CD1c-positive myeloid dendritic cell (primary cell): ENCODE measurements around the gene STMND1.

Experiments
- DNase-seq: peaks from one replicate; pipeline ENCODE4 v3.0.0-alpha.2; 2016; ENCODE audit errors: extremely low spot score

STMND1 gene

DNA sequence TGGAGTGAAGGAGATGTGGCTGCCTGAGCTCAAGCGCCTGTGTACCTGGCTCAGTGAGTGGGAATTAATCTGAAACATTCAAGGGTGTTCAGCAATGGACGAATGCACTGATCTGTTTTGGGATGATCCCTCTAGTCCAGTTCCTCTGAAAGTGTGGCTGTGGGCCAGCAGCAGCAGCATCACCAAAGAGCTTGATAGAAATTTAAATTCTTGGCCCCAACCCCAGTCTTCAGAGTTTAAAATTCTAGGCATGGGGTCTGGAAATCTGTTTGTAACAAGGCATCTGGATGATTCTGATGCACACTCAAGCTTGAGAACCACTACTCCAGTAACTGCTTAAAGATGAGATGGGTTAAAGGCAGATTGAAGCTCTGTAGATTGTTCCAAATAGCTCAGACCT is 59.2 kb downstream of the STMND1 start:
- no peak for DNase-seq

DNA sequence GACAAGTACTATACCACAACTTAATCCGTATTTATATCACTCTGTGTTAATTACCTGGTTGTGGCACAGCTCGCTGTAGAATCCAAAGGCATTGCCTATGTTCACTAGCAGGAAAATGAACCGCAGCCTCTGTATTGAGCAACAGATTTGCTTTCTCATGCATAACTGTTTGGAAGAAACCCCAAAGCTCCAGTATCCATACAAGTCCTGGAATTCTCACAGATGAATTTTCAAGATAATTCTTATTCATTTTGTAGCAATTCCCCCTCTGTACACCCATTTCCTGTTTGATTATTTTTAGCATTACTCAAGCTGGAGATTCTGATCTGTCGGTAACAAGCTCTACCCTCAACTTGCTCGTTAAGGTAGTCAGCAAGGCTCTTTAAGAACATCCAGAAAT is 63.5 kb downstream of the STMND1 start:
- no peak for DNase-seq

DNA sequence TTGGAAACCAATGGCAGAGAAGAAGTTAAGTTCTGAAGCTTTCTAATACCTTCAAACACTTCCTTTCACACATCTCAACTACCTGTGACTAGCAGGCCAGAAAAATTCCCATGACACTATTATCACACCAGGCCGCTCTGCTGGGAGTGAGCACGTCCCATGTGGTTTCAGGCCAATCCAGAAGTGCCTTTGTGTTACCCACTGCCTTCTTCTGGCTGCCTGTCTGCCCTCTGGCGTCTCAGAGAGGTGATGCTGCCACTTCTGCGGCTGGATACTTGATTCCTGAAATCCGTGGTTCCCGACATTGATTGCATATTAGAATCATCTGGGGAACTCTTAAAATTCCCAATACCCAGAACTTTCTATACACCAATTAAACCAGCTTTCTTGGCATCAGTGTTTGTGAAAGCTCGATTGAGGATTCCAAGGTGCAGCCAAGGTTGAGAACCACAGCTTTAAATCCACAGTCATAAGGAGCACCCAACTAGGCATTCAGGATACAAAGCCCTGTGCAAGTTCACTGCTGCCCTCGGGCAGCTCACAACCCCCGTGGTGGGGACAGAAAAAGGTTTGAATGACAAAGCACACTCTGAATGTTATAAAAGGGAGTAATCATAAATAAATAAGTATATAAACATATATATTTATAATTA is 65.6 kb downstream of the STMND1 start:
- DNase-seq, result no peak

DNA sequence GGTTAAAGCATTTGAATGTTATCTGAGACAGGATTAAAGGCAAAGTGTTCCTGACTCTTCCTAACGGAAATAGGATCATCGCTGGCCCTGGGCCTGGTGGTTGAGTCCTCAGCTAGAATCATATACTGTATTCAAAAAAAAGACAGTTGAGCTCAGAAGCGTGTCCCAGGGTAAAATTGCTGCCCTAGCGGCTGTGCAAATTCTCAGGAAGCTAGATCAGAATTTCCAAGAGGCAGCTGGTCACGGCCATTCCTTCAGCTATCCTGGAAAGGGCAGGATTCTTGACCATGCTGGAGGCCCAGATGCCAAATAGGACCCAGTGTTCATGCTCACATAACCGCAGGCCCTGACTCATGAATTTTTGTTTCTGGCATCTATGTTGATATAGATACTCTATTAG is 67.4 kb downstream of the STMND1 start:
- no peak for DNase-seq

DNA sequence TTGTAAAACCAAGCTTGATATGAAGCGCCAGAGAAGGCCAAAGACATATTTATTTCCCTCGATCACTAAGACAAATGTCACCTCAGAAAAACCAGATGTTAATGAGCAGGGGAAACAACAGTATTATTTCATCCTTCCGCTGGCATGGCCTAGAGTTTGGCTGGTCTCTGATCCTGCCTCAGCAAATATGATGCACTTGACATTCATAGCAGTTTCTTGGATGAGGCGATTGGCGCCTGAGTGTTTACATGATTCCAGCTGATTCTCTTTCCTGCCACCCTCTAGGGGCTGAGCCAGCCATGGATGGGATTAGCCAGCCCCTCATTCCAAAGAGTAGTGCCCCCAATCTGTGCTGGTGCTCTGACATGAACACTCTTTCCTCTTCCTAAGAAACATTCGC is 67.9 kb downstream of the STMND1 start:
- no peak for DNase-seq

DNA sequence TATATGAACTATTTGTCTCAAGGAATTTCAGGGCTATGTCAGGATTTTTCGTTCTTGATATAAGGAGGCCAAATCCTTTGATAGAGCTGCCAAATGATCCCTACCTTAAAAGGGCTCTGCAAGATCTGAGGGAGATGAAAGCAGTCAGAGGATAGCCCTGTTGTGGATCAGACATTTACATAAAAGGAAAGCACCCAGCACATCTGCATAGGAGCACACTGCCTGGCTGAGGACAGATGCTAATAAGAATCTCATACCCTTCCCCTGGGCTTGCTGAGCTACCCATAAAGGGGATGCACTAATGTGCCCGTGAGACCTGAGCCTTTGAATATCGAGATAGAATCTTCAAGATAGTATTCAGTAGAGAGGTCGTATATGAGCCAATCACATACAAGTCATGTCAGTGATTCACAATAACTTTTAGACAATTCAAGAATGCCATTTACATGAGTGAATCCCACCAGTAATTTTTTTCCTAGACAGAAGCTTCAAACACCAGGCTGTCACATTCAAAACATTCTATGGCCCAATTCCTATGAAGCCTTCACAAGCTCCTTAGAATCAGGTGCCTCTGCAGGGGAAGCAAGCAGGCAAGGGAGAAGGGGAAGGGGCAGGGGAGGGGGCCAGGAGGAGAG is 71.1 kb downstream of the STMND1 start:
- no peak for DNase-seq

DNA sequence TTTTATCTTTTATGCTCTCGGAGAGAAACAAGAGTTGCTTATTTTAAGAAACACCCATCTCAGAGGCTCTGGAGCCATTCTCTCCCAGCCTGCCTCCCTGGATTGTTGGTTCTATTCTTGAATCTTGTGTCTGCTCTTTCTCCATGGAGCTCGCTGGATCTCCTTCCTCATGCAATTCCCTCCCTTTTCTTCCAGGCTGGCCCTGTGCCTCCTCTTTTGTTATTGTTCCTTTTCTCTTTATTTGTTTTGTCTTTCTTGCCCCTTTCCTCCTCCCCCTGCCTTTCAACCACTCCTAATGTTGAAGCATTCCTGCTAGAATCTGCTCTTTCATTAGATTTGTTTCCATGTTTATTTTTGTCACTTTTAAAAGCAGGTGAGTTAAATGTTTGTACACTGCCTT is 76.5 kb downstream of the STMND1 start:
- no peak for DNase-seq

DNA sequence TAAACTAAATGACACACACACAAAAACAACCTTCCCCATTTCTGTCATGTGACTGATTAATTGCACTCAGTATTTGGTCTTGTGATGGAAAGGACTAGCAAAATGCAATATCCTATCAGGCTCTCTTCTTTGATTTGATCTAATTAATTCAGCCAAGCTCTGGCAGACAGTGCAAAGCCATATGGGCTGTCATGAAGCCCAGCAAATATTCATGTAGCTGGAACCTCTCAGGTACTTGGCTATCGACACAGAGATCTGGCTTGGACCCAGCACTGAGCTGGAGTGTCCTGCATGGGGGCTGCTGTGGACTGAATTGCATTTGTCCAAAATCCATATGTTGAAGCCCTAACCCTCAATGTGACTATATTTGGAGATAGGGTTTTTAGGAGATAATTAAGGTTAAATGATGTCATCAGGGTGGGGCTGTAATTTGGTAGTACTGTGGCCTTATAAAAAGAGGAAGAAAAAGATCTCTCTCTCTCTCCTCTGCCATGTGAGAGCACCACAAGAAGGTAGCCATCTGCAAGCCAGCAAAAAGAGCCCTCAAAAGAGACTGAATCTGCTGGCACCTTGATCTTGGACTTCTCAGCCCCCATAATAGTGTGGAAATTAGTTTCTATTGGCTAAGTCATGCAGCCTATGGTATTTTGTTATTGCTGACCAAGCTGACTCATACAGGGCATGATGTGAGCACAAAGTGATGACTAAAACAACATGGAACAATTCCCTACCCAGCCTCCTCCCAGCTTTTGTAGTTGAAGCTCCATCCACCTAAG is 77.1 kb downstream of the STMND1 start:
- DNase-seq, result no peak

DNA sequence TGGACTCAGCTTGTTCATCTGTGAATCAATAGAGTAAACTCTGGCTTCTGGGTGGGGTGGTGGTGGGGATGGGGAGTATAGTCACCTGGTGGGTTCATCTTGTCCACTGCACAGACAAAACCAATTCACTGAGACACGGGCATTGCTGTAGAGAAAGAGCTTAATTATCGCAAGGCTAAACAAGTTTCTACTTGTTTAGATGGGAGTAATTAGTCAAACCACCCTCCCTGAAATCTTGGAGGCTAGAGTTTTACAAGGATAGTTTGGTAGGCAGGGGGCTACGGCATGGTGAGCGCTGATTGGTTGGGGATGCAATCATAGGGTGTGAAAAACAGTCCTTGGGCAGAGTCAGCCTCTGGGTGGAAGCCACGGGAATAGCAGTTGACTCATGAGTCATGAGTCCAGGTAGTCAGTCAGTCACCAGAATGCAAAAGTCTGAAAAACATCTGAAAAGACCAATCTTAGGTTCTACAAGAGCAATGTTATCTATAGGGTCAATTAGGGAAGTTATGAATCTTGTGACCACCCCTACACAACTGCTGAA is 77.8 kb downstream of the STMND1 start:
- DNase-seq, result no peak
